ENCODE measurements around the gene CMTM2.
"Not testable (repeated sequence)": the region's sequence is repeated elsewhere in the genome, so short reads cannot be mapped to it uniquely, and the experiment has no call there.

The CMTM2 gene

GRCh38 chr16:66553223-66553622 is 26.0 kb upstream of the CMTM2 start:
- no peak for DNase-seq

DNA sequence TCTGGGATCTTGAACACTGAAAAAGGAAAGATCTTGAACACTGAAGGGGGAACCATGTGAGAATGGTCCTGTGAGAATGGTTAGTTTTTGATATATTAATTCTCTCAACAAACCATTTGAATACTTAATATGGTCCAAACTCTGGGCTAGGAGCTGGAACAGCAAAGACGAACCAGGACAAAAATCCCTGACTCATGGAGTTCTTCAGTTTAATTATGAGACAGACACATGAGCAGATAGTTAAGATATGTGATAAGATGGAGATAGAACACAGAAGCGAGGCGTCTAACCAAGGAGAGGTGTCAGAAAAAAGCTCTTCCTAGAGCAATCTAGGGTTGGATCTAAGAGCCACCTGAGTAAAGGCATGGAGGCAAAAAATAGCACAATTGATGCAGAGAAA is 25.2 kb upstream of the CMTM2 start:
- DNase-seq = no peak

- no peak for DNase-seq
These were observed 24.8 kb upstream of the CMTM2 start for GRCh38 chr16:66554495-66554894.

GRCh38 chr16:66560107-66560506 is 19.2 kb upstream of the CMTM2 start:
- DNase-seq = no peak

DNA sequence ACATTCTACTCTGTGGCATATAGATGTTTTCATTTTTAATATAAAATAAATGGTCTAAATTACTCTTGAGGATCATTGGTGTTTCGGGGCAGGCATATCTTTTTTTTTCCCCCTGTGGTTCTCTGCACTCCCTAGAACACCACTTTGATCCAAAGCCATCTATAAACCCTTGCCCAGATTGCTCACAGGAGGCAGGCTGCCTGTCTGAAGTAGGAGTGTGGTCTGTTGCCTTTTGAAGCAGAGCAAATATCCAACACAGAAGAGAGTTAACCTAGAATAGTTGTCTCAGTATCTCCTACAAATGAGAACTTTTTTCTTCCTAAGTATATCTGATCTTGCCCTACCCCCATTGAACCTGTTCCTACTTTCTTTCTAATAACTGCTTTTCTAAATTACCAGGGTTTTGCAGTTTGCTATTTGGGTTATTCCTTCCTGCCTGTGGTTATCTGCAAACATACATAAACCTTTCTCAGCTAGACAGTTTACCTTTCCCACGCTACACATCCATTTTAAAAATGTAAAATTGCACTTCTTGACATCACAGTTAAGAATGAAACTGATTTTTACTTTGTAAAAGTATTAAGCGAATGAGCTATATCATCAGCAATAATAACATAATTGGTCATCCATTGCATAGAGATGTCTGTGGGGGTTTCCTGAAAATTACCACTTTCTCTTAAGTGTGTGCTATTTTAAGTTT is 17.7 kb upstream of the CMTM2 start:
- no peak for DNase-seq

DNA sequence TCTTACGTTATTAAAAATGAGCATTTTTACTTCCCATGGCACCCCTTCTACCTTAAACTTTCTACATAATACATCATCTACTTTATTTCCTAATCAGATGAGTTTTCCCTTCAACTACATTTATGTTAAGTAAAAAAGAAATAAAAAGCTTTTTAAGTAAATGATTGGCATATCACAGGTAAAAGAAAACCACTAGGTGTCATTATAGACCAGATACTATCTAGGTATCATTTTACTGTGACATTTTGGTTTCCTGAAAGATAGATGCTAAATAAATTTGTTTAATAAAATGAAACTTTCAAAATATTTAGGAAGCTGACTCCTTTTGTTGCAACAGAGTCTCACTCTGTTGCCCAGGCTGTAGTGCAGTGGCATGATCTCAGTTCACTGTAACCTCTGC is 16.9 kb upstream of the CMTM2 start:
- no peak for DNase-seq

DNA sequence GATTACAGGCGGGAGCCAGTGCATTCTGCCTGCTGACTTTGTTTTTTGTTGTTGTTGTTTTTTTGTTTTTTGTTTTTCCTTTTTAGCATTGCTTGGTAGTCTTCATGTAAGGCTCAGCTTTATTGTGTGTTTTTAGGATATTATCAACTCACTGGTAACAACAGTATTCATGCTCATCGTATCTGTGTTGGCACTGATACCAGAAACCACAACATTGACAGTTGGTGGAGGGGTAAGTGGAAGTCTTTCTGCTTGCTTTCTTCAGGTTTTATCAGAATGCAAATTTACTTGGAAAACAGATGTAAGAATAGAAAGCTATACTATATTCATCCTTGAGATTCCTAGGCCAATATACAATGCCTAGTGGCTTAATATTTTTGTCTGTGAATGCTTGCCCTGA is 16.3 kb upstream of the CMTM2 start:
- no peak for DNase-seq

- no peak for DNase-seq
These were observed 15.5 kb upstream of the CMTM2 start for GRCh38 chr16:66563574-66564334.

GRCh38 chr16:66566051-66566901 is 13.0 kb upstream of the CMTM2 start, which contains the start of gene CMTM1:
TSS of gene CMTM1 (plus strand) at chr16:66566439. CDS start at chr16:66566514, 75 bp downstream.
- no peak for DNase-seq

DNA sequence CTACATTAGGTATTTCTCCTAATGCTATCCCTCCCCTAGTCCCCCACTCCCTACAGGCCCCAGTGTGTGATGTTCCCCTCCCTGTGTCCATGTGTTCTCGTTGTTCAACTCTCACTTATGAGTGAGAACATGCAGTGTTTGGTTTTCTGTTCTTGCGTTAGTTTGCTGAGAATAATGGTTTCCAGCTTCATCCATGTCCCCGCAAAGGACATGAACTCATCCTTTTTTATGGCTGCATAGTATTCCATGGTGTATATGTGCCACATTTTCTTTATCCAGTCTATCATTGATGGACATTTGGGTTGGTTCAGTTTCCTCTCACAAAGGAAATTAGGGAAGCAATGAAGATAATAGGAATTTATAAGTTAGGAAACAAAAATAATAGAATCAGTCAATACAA is 12.0 kb upstream of the CMTM2 start:
- not testable (repeated sequence) for DNase-seq

GRCh38 chr16:66568355-66568754 is 10.9 kb upstream of the CMTM2 start:
- no peak for DNase-seq

- DNase-seq = no peak
These were observed 10.1 kb upstream of the CMTM2 start for GRCh38 chr16:66569131-66569530.

GRCh38 chr16:66569827-66570405 is 9.3 kb upstream of the CMTM2 start:
- no peak for DNase-seq

GRCh38 chr16:66572356-66572755 is 6.9 kb upstream of the CMTM2 start:
- DNase-seq = no peak

GRCh38 chr16:66574081-66574480 is 5.2 kb upstream of the CMTM2 start:
- DNase-seq = no peak

GRCh38 chr16:66574531-66574930 is 4.7 kb upstream of the CMTM2 start:
- no peak for DNase-seq

- no peak for DNase-seq
These were observed 4.2 kb upstream of the CMTM2 start for GRCh38 chr16:66575060-66575459.

DNA sequence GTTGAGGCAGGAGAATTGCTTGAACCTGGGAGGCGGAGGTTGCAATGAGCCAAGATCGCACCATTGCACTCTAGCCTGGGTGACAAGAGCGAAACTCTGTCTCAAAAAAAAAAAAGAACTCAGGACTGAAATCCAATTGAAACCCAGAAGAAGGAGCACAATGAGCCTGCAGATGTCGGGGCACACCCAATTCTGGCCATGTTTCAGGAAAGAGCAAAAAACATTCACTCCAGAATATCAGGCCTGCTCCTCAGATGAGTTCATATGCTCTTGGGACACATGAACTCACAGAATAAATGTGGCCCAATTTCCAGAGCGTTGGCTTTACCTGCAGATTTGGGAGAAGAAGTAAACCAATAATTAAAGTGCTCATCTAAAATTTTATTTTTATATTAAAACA is 3.0 kb upstream of the CMTM2 start:
- no peak for DNase-seq

DNA sequence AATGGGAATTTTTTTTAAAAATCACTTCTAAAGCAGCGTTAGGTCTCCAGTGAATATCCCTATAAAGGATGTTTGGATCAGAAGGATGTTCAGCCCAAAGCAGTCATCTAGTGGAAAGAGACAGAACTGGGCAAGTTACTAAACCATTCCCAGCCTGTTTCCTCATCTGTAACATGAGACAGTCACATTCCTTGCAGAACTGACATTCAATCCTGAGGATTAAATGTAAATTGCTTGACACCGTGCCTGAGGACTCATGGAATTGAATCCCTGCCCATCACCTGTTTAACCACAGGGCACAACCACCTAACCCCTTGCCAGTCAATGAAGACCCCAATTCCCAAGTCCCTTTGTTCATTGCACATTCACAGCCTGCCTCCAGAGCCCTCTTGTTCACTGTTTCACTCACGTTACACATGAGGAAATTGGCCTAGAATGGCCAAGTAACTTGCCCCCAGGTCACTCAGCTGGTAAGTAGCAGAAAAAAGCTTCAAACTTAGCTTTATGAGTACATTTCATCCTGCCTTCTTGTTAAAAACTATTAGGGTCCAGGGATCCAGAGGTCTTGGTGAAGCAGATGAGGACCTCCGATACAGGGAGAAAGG is 1.4 kb downstream of the CMTM2 start:
- DNase-seq = no peak

- DNase-seq = no peak
These were observed 2.1 kb downstream of the CMTM2 start for GRCh38 chr16:66581246-66581952.

- no peak for DNase-seq
These were observed 6.4 kb downstream of the CMTM2 start for GRCh38 chr16:66585481-66586239.
